K562 (cell line): Measurements from ENCODE around the gene PTPRM. TPM values are rescaled to one million over a fixed set of nuclear protein-coding genes. Genes with fewer than 3 reads are reported as not detected.

Experiments used
- ATAC-seq: fragments of 200-7000 bp; cut with Tn5 transposase; 3 replicates; pipeline ENCODE4 v1.9.1; 2020; ENCODE audit warnings: moderate library complexity
- BruUV-seq: library from RNA; stranded (reverse); fragments of 400-500 nt; replicated peaks from 2 replicates; lab custom pipeline; 2021; lab: Mats Ljungman, UMichigan
- CTCF ChIA-PET: fragments of 300-600 bp; formaldehyde crosslinking; extraction: SDS; loops from one replicate; lab custom pipeline; 2021; ENCODE audit warnings: low intra/inter-chr PET ratio; lab: Yijun Ruan, JAX
- POLR2A ChIA-PET: fragments of 300-600, 350-650 bp; sonication (Branson Sonifier 250); formaldehyde crosslinking; extraction: SDS; loops from one replicate; lab custom pipeline; 2021; ENCODE audit warnings: antibody characterized with exemption, inconsistent platforms; lab: Yijun Ruan, JAX
- DNase-seq, 4 experiments: peaks; one replicate each; pipeline versions ENCODE4 v3.0.0 to v3.0.0-alpha.2; 2011 to 2018; ENCODE audit warnings: low spot score in 3 of 4, mixed read lengths in 3 of 4; ENCODE audit errors: extremely low read depth in 1 of 4
- FAIRE-seq: peaks from 2 replicates; lab custom pipeline; 2011; peaks lifted over from hg19 to GRCh38; lab: Jason Lieb, UNC
- H2AFZ ChIP-seq: 2 replicates; pipeline ENCODE4 v1.6.0; 2011; ENCODE audit warnings: low read depth, low read length, control low read depth, inconsistent platforms
- H3K27ac ChIP-seq: fragments of 200-600 bp; 3 replicates; pipeline ENCODE4 v1.8.0; 2011; ENCODE audit warnings: low read depth, mild to moderate bottlenecking, control low read depth, inconsistent platforms, low read length, moderate library complexity, mixed read lengths; ENCODE audit errors: extremely low read depth
- H3K27me3 ChIP-seq, 2 experiments: fragments of 300-600 bp in 1 of 2; 2 replicates in 1 of 2; 3 replicates in 1 of 2; pipeline versions ENCODE4 v1.6.0 to v1.8.0; 2011; ENCODE audit warnings: inconsistent platforms in 2 of 2, low read length in 2 of 2, mild to moderate bottlenecking in 1 of 2, mixed read lengths in 1 of 2, moderate library complexity in 1 of 2; ENCODE audit not compliant: control insufficient read depth in 2 of 2, insufficient read depth in 2 of 2
- H3K36me3 ChIP-seq: fragments of 300-600 bp; 3 replicates; pipeline ENCODE4 v1.8.0; 2011; ENCODE audit warnings: mild to moderate bottlenecking, low read length, inconsistent platforms; ENCODE audit not compliant: control insufficient read depth, insufficient read depth
- H3K4me1 ChIP-seq, 2 experiments: fragments of 200-600 bp in 1 of 2; replicated peaks in 1 of 2; 2 replicates in 1 of 2; 3 replicates in 1 of 2; pipeline versions ENCODE4 v1.5.1 to v1.8.0; 2011; ENCODE audit warnings: inconsistent platforms in 2 of 2, low read length in 2 of 2, mild to moderate bottlenecking in 1 of 2, mixed read lengths in 1 of 2, moderate library complexity in 1 of 2; ENCODE audit not compliant: control insufficient read depth in 2 of 2, insufficient read depth in 2 of 2
- H3K4me2 ChIP-seq: 2 replicates; pipeline ENCODE4 v1.6.1; 2011; ENCODE audit warnings: low read length, control low read depth, inconsistent platforms, mixed read lengths; ENCODE audit not compliant: insufficient read depth
- H3K4me3 ChIP-seq: fragments of 200-600 bp; sonication (generic), shearing (Covaris generic); 2 replicates; pipeline ENCODE4 v1.5.1; 2016; ENCODE audit warnings: control low read depth, inconsistent platforms
- H3K79me2 ChIP-seq: fragments of 200-600 bp; 3 replicates; pipeline ENCODE4 v1.8.0; 2011; ENCODE audit warnings: low read length, inconsistent platforms; ENCODE audit not compliant: control insufficient read depth, insufficient read depth
- H3K9ac ChIP-seq, 2 experiments: 2 replicates each; pipeline versions ENCODE4 v1.6.0 to v1.6.1; 2011; ENCODE audit warnings: low read depth in 2 of 2, low read length in 2 of 2, control low read depth in 1 of 2, inconsistent platforms in 1 of 2, mild to moderate bottlenecking in 1 of 2, mixed read lengths in 1 of 2; ENCODE audit not compliant: insufficient read depth in 1 of 2
- H3K9me1 ChIP-seq: one replicate; pipeline ENCODE4 v1.6.0; 2011; ENCODE audit warnings: inconsistent platforms, mild to moderate bottlenecking, low read length, moderate library complexity; ENCODE audit not compliant: control insufficient read depth, insufficient read depth
- H3K9me3 ChIP-seq: replicated peaks from 2 replicates; pipeline ENCODE4 v1.5.1; 2011; ENCODE audit warnings: low read depth, low read length, inconsistent platforms; ENCODE audit not compliant: control insufficient read depth, insufficient read depth
- H4K20me1 ChIP-seq: replicated peaks from 2 replicates; pipeline ENCODE4 v1.6.1; 2011; ENCODE audit warnings: low read length, inconsistent platforms, mixed read lengths; ENCODE audit not compliant: control insufficient read depth, insufficient read depth
- CREB3L1 ChIP-seq: fragments of 450-650 bp; IDR thresholded peaks from 2 replicates; pipeline ENCODE4 v1.6.1; 2014; ENCODE audit warnings: low read depth, mild to moderate bottlenecking, moderate library complexity, borderline replicate concordance
- CREB5 ChIP-seq: fragments of 250-450 bp; sonication (Bioruptor Pico); IDR thresholded peaks from 2 replicates; pipeline ENCODE4 v1.5.0; 2020; ENCODE audit warnings: mild to moderate bottlenecking
- CREBBP ChIP-seq: IDR thresholded peaks from one replicate; pipeline ENCODE4 v1.6.1; 2012; ENCODE audit warnings: low read depth, mild to moderate bottlenecking, control low read depth, inconsistent platforms, low read length
- HDAC2 ChIP-seq: fragments of 450-650 bp; IDR thresholded peaks from 2 replicates; pipeline ENCODE4 v1.6.1; 2016; ENCODE audit warnings: mild to moderate bottlenecking
- RNF2 ChIP-seq: sonication (generic); IDR thresholded peaks from 2 replicates; pipeline ENCODE4 v1.6.1; 2016
- THAP7 ChIP-seq: fragments of 250-450 bp; sonication (Bioruptor Pico); IDR thresholded peaks from 2 replicates; pipeline ENCODE4 v1.5.0; 2021
- U2AF1 ChIP-seq: fragments of 200-400 bp; formaldehyde crosslinking; optimal IDR thresholded peaks from 2 replicates; pipeline ENCODE3; 2017; ENCODE audit warnings: mild to moderate bottlenecking, low read depth, low read length, moderate library complexity
- USF2 ChIP-seq: sonication (generic); formaldehyde crosslinking; IDR thresholded peaks from 2 replicates; pipeline ENCODE4 v1.5.0; 2020; ENCODE audit warnings: missing genetic modification reagents
- ZFPM2 ChIP-seq: fragments of 250-450 bp; sonication (Bioruptor Pico); IDR thresholded peaks from 2 replicates; pipeline ENCODE4 v1.5.1; 2022; ENCODE audit warnings: mild to moderate bottlenecking
- ZNF239 ChIP-seq: fragments of 250-450 bp; sonication (Bioruptor Pico); IDR thresholded peaks from 2 replicates; pipeline ENCODE4 v1.4.0; 2020; ENCODE audit warnings: mild to moderate bottlenecking
- ZNF75A ChIP-seq: fragments of 450-650 bp; formaldehyde crosslinking; IDR thresholded peaks from 2 replicates; pipeline ENCODE4 v1.4.0; 2020; ENCODE audit warnings: mild to moderate bottlenecking
- ZNF785 ChIP-seq: fragments of 250-450 bp; sonication (Bioruptor Pico); IDR thresholded peaks from 2 replicates; pipeline ENCODE4 v1.4.0; 2020; ENCODE audit warnings: mild to moderate bottlenecking
- WGBS: fragments of 100-300 bp; shearing (Covaris generic); methylation state at CpG from one replicate; pipeline ENCODE4 v1.1.6; 2016; ENCODE audit warnings: low coverage, mixed read lengths; ENCODE audit not compliant: insufficient coverage; ENCODE audit errors: missing lambda C conversion rate; 5-methylcytosine and 5-hydroxymethylcytosine counted together
- in situ Hi-C: fragments of 300-500 bp; cut with MboI; formaldehyde crosslinking; loops from 4 replicates; pipeline ENCODE4 v1.15.0; 2018; ENCODE audit warnings: inconsistent platforms, mixed read lengths
- intact Hi-C: fragments of 100-400 bp; cut with micrococcal nuclease; formaldehyde crosslinking; loops from 2 replicates; pipeline ENCODE4 v1.14.2; 2022
- polyA plus RNA-seq, 8 experiments: library from polyadenylated mRNA; depleted of rRNA in 4 of 8; stranded (reverse) in 5 of 8; unstranded in 3 of 8; fragments of >200 nt; fragmentation: Nextera tagmentation in 2 of 8; fragmentation: Illumina TruSeq in 1 of 8; extraction: Ambion mirVana in 2 of 8; extraction: Trizol in 1 of 8; gene quantifications; 2 replicates each; pipeline versions ENCODE4 v1.2.1 to v1.2.3, GENCODE V29; 2011 to 2014; ENCODE audit warnings: inconsistent platforms in 1 of 8, missing spikeins in 1 of 8
- total RNA-seq, 7 experiments: library from RNA; depleted of rRNA in 6 of 7; stranded (reverse); fragments of >200 nt in 6 of 7; fragmentation: Illumina TruSeq in 2 of 7; extraction: Trizol in 2 of 7; gene quantifications; 2 replicates each; pipeline versions ENCODE4 v1.2.1 to v1.2.3, GENCODE V29; 2011 to 2021; ENCODE audit warnings: low replicate concordance in 1 of 7

The PTPRM gene
- total and polyA plus RNA-seq, 9 of the 15 experiments (the other 6 are each of a cell fraction or from before 2014, with no cell fraction given) = 0.03 to 0.16 (median 0.08) TPM; not detected in 3

- Histone ChIP-seq H3K4me2 (no peak overlapping the region), H3K27ac (no peak overlapping the region)
- TF ChIP-seq CREB5 (CRISPR knock-in tag) = no peak
- TF ChIP-seq CREBBP = no peak
- TF ChIP-seq U2AF1 = no peak
- no peak for TF ChIP-seq HDAC2
- no peak for TF ChIP-seq ZNF785 (CRISPR knock-in tag)
- no peak for TF ChIP-seq THAP7 (CRISPR knock-in tag)
- no peak for TF ChIP-seq ZNF239
- TF ChIP-seq ZNF75A (CRISPR knock-in tag) = no peak
- TF ChIP-seq ZFPM2 (CRISPR knock-in tag) = no peak
- no peak for TF ChIP-seq RNF2
- no peak for TF ChIP-seq CREB3L1
- TF ChIP-seq USF2 = no peak
- TF ChIP-seq, all 486 proteins: peak for 0
- Histone ChIP-seq H3K79me2 (no peaks in the 10 kb centered on the region), H2AFZ (no peak overlapping the region), H3K4me1 (no peaks in the 10 kb centered on the region), H3K9ac (no peak overlapping the region), H3K9me3 (no peaks in the 10 kb centered on the region), H3K27me3 (no peaks in the 10 kb centered on the region), H3K9me1 (no peaks in the 10 kb centered on the region), H3K36me3 (no peaks in the 10 kb centered on the region), H3K4me3 (no peak overlapping the region), H4K20me1 (no peaks in the 10 kb centered on the region)
- POLR2A ChIA-PET = no interaction called here
- WGBS = 0% methylated on average over 2 of the region's 2 CpGs
- BruUV-seq = no TSS peak
- CTCF ChIA-PET = no interaction called here
- FAIRE-seq = no peak
- in situ Hi-C loops = no loop called here
- ATAC-seq = no peak
- DNase-seq = no peak
- intact Hi-C loops = loop anchor here (10.0 kb wide), 1 partner anchor 62 kb away; no protein-coding TSS in a partner anchor
Observed at GRCh38 chr18:7637269-7637668, 70.2 kb downstream of the PTPRM start.
